Adrenal gland (tissue), 12 donors: ENCODE results near the gene EHD3. TPM values are rescaled to one million over a fixed set of nuclear protein-coding genes. Genes with fewer than 3 reads are reported as not detected.

Experiments used
- DNase-seq, 7 donors: peaks; one replicate each; pipeline ENCODE4 v3.0.0-alpha.2; 2019 to 2020
- H3K27ac ChIP-seq, 5 donors: fragments of 200-600 bp; sonication (generic) in 4 of 5; 1 replicate in 3 of 5; 2 replicates in 2 of 5; pipeline versions ENCODE4 v1.5.1 to v1.8.0; 2016 to 2020; ENCODE audit warnings: mild to moderate bottlenecking in 1 of 5
- H3K27me3 ChIP-seq: fragments of 200-600 bp; 2 replicates; pipeline ENCODE4 v1.8.0; 2021
- H3K36me3 ChIP-seq, 2 donors: fragments of 200-600 bp; replicated peaks in 1 of 2; 1 replicate in 1 of 2; 2 replicates in 1 of 2; pipeline versions ENCODE4 v1.5.1 to v1.8.0; 2018 to 2022
- H3K4me1 ChIP-seq, 2 donors: fragments of 200-600 bp; replicated peaks in 1 of 2; 1 replicate in 1 of 2; 2 replicates in 1 of 2; pipeline versions ENCODE4 v1.5.1 to v1.8.0; 2018 to 2021
- H3K4me3 ChIP-seq, 4 donors: fragments of 200-600 bp; sonication (generic) in 3 of 4; one replicate each; pipeline ENCODE4 v1.5.1; 2016 to 2018
- H3K9me3 ChIP-seq, 3 donors: fragments of 200-600 bp; sonication (generic) in 1 of 3; replicated peaks in 1 of 3; 1 replicate in 2 of 3; 2 replicates in 1 of 3; pipeline versions ENCODE4 v1.5.1 to v1.8.0; 2016 to 2021
- POLR2A ChIP-seq, 2 donors: fragments of 450-650 bp; IDR thresholded peaks; one replicate each; pipeline ENCODE4 v1.6.1; 2017; ENCODE audit warnings: antibody characterized with exemption in 2 of 2, mild to moderate bottlenecking in 2 of 2, moderate library complexity in 1 of 2
- WGBS, 4 donors: extraction: QIAGEN DNeasy Blood & Tissue Kit in 2 of 4; methylation state at CpG; one replicate each; pipeline versions ENCODE4 v1.1.5 to v1.1.7; 2013 to 2017; 5-methylcytosine and 5-hydroxymethylcytosine counted together
- intact Hi-C, 2 donors: fragments of 100-400 bp; cut with DNase I; formaldehyde crosslinking; loops; one replicate each; pipeline versions ENCODE4 v1.14.1 to v1.15.0; 2022 to 2023
- polyA plus RNA-seq, 3 donors: library from polyadenylated mRNA; stranded (reverse); fragments of 200-250 nt in 2 of 3; fragments of 350-450 nt in 1 of 3; fragmentation: Illumina TruSeq in 1 of 3; extraction: RNeasy Lipid Tissue Mini Kit (QIAGEN cat#74804) in 1 of 3; gene quantifications; one replicate each; pipeline ENCODE4 v1.2.3, GENCODE V29; 2013 to 2014
- total RNA-seq, 9 donors: library from RNA; depleted of rRNA in 4 of 9; stranded (reverse); fragments of >200 nt in 4 of 9; fragments of 120-200 nt in 1 of 9; fragmentation: NEBNext Ultra II Directional in 1 of 9; extraction: Animal tissue kit (Norgen Biotek cat#: 25700) in 1 of 9; gene quantifications; one replicate each; pipeline versions ENCODE4 v1.1.0 to v1.2.4, GENCODE V29; 2013 to 2023
- TF ChIP-seq, protein P1 (sequence below), 6 experiments: fragments of 450-650 bp in 4 of 6; fragments of 200-600 bp in 2 of 6; sonication (generic) in 1 of 6; IDR thresholded peaks; 1 replicate in 5 of 6; 2 replicates in 1 of 6; pipeline versions ENCODE4 v1.5.1 to v1.8.0; 2016 to 2021; ENCODE audit warnings: antibody characterized with exemption in 6 of 6, mild to moderate bottlenecking in 2 of 6, moderate library complexity in 1 of 6
- donor health status: healthy with polysubstance abuse.
- donor health status: Bipolar disorder and iron deficiency.
- donor health status: DM: yes; HTN: yes; CAD: no.
- donor health status: DM: no; HTN: no; CAD: no.
- donor health status: DM: no; HTN: no; CAD: no.
- donor health status: DM: yes; HTN: yes; CAD: no.

Gene EHD3
- total and polyA plus RNA-seq, 12 donors, result 4.6 to 51.9 (median 22.3) TPM

DNA sequence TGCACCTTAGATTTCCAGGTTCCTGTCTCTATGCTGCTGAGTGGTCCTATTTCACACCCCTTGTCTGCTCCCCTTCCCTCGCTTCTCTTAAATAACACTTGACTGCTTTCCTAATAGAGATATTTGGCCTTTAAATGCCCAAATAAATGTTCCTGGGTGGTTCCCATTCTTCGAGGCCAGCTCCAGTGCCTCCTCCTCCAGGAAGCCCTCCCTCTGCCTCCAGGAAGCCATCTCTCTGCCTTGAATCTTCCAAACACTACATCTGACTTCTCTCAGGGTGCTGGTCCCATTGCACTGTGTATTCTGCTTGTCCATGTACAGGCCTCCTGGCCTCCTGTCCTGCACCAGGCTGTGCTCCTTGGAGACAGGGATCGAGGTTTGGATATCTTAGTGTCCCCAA is 14.2 kb downstream of the EHD3 start:
- Histone ChIP-seq H3K36me3 (peaks cover 0 to 20% of the 10 kb centered on the region in 2 donors), H3K9me3 (no peaks in the 10 kb centered on the region), H3K4me3 (no peak overlapping the region), H3K27me3 (no peaks in the 10 kb centered on the region), H3K4me1 (no peaks in the 10 kb centered on the region), H3K27ac (no peak overlapping the region)
- TF ChIP-seq, protein P1, sequence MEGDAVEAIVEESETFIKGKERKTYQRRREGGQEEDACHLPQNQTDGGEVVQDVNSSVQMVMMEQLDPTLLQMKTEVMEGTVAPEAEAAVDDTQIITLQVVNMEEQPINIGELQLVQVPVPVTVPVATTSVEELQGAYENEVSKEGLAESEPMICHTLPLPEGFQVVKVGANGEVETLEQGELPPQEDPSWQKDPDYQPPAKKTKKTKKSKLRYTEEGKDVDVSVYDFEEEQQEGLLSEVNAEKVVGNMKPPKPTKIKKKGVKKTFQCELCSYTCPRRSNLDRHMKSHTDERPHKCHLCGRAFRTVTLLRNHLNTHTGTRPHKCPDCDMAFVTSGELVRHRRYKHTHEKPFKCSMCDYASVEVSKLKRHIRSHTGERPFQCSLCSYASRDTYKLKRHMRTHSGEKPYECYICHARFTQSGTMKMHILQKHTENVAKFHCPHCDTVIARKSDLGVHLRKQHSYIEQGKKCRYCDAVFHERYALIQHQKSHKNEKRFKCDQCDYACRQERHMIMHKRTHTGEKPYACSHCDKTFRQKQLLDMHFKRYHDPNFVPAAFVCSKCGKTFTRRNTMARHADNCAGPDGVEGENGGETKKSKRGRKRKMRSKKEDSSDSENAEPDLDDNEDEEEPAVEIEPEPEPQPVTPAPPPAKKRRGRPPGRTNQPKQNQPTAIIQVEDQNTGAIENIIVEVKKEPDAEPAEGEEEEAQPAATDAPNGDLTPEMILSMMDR (IDR thresholded peaks at IDR 0.05), result no peak
- no peak for TF ChIP-seq POLR2A (IDR thresholded peaks at IDR 0.05)
- intact Hi-C loops, result loop anchor here in 1 of 2 donors (10.0 kb wide), 1 partner anchor 67 kb away; no protein-coding TSS in a partner anchor
- 81 to 91% (median 88%) methylated on average over 3 of the region's 3 CpGs for WGBS, 4 donors
- no peak for DNase-seq

DNA sequence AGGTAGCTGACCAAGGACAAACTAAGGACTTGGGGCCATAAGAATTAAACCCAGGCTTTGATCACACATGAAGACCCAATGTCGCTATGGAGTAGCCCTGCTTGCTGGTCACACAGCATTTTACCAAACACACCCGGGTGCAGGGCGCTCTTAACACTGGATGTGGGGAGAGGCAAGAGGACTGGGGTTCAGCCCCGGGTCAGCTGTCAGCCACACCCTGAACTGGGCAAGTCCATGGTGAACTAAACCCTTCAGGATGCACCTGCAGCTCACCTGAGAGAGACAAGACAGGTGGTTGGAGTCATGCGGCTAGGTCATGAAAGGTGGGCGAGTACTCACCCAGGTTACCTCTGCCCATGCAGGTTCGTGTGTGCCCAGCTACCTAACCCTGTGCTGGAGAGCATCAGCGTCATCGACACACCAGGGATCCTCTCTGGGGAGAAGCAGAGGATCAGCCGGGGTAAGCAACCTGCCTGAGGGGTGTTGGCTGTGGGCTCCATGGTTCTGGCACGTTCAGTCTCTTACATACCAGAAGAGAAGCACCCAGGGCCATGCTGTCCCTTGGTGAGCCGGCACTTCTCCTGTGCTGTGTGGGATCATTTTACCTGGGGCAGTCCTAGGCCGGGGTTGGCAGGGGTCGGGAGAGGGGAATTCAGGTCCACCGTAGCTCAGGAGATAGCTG is 15.2 kb downstream of the EHD3 start:
- Histone ChIP-seq H3K4me3 (no peak overlapping the region), H3K36me3 (peaks cover 0 to 20% of the 10 kb centered on the region in 2 donors), H3K27ac (no peak overlapping the region), H3K4me1 (no peaks in the 10 kb centered on the region), H3K27me3 (no peaks in the 10 kb centered on the region), H3K9me3 (no peaks in the 10 kb centered on the region)
- 92 to 95% (median 93%) methylated on average over 13 to 15 of the region's 15 CpGs for whole genome bisulfite sequencing, 4 donors
- no peak for TF ChIP-seq POLR2A (IDR thresholded peaks at IDR 0.05)
- TF ChIP-seq, protein P1 (IDR thresholded peaks at IDR 0.05), result no peak
- no peak for DNase-seq
- intact Hi-C loops, result loop anchor here in 1 of 2 donors (10.0 kb wide), 1 partner anchor 66 kb away; no protein-coding TSS in a partner anchor

DNA sequence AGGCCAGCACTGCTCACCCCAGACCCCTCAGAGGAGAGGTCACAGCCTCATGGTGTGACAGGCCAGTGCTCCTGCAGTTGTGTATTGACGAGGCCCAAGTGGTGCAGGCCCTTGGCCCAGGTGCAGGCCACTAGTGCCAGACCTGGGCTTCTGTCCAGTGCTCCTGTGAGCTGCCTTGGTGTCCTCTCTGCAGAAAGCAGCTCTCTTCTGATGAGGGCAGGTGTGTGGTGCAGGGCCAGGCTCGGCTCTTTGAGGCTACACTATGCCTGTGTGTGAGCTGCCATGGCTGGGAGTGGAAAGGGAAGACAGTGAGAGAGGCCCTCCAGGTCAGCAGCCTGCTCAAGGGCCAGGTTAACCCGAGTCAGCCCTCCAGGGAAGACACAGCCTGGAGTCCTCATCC is 17.1 kb downstream of the EHD3 start:
- Histone ChIP-seq H3K27ac (no peak overlapping the region), H3K4me3 (no peak overlapping the region), H3K36me3 (peaks cover 0 to 13% of the 10 kb centered on the region in 2 donors), H3K9me3 (no peaks in the 10 kb centered on the region), H3K4me1 (no peaks in the 10 kb centered on the region), H3K27me3 (no peaks in the 10 kb centered on the region)
- intact Hi-C loops, result no loop called here
- TF ChIP-seq, protein P1 (IDR thresholded peaks at IDR 0.05), result no peak
- no peak for TF ChIP-seq POLR2A (IDR thresholded peaks at IDR 0.05)
- 70 to 83% (median 79%) methylated on average over 2 to 3 of the region's 3 CpGs; no CpG with 5 or more reads in 1 of the 4 donors for WGBS, 4 donors
- DNase-seq, result no peak

DNA sequence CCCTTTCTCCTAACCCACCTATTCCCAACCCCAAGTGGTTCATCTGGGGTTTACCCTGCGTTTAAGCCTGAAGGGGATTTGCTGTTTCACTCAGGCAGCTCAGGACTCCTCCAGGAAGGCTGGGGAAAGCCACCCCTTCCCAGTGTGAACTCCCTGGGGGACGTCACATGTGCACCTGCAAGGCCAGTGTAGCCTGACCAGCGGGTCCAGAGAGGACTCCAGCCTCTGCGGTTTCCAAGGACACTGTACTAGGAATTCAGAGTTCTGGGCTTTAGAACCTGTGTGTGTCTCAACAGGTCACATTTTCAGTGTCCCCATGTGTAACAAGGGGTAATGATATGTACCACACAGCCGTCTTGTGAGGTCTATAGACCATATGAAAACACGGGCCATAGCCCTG is 17.9 kb downstream of the EHD3 start:
- H3K27me3 ChIP-seq, result no peaks in the 10 kb centered on the region
- no peak for DNase-seq
- H3K27ac ChIP-seq, result no peak overlapping the region
- H3K9me3 ChIP-seq, result no peaks in the 10 kb centered on the region
- 79 to 88% (median 83%) methylated on average over 5 to 6 of the region's 6 CpGs for WGBS, 4 donors
- H3K4me1 ChIP-seq, result no peaks in the 10 kb centered on the region
- no peak overlapping the region for H3K4me3 ChIP-seq
- peaks cover 0 to 13% of the 10 kb centered on the region in 2 donors for H3K36me3 ChIP-seq
- TF ChIP-seq POLR2A (IDR thresholded peaks at IDR 0.05), result no peak
- TF ChIP-seq, protein P1 (IDR thresholded peaks at IDR 0.05), result no peak
- intact Hi-C loops, result no loop called here
